ENCODE measurements around the gene C1orf167.

GRCh38 chr1:11784256-11784992 is 22.4 kb downstream of the C1orf167 start:
- TF ChIP-seq CTCF (IDR thresholded peaks at IDR 0.05; ENCODE audit: low read depth, low read length, poor library complexity, severe bottlenecking), result no peak
- no peak for TF ChIP-seq EZH2phosphoT487 (IDR thresholded peaks at IDR 0.05; ENCODE audit: borderline replicate concordance, low read length)

Measured in DOHH2 (cell line).